GM12878 (cell line): ENCODE data around the gene CDC45. TPM values are rescaled to one million over a fixed set of nuclear protein-coding genes. Genes with fewer than 3 reads are reported as not detected.
A peak's percentile ranks its signal among the peaks of the same experiment; 100 is the strongest.

ENCODE experiments used
- BCL11A ChIP-seq: IDR thresholded peaks from 2 replicates; pipeline ENCODE4 v1.6.1; 2011; ENCODE audit warnings: low read depth, low read length
- E4F1 ChIP-seq: fragments of 450-650 bp; IDR thresholded peaks from 2 replicates; pipeline ENCODE4 v1.6.1; 2018; ENCODE audit warnings: borderline replicate concordance, mild to moderate bottlenecking; ENCODE audit not compliant: partially characterized antibody
- ESRRA ChIP-seq: IDR thresholded peaks from 2 replicates; pipeline ENCODE4 v1.6.1; 2012; ENCODE audit warnings: mild to moderate bottlenecking, low read length, improper control_type of control experiment
- ETV6 ChIP-seq, 2 experiments: fragments of 450-650 bp in 1 of 2; IDR thresholded peaks in 1 of 2; conservative IDR thresholded peaks in 1 of 2; 2 replicates each; pipeline ENCODE4 v1.6.1; 2014; ENCODE audit warnings: antibody characterized with exemption in 1 of 2, borderline replicate concordance in 1 of 2, low read depth in 1 of 2, mild to moderate bottlenecking in 1 of 2, moderate library complexity in 1 of 2
- IKZF2 ChIP-seq, 2 experiments: fragments of 450-650 bp; IDR thresholded peaks; 2 replicates each; pipeline ENCODE4 v1.6.1; 2017; ENCODE audit warnings: mild to moderate bottlenecking in 2 of 2, moderate library complexity in 2 of 2
- JUNB ChIP-seq: IDR thresholded peaks from 2 replicates; pipeline ENCODE4 v1.6.1; 2016; ENCODE audit warnings: antibody characterized with exemption, mild to moderate bottlenecking
- MAX ChIP-seq: IDR thresholded peaks from 2 replicates; pipeline ENCODE4 v1.6.1; 2012; ENCODE audit warnings: low read depth, low read length, improper control_type of control experiment
- PRDM15 ChIP-seq: fragments of 450-650 bp; formaldehyde crosslinking; IDR thresholded peaks from 2 replicates; pipeline ENCODE4 v1.4.0; 2020; ENCODE audit warnings: mild to moderate bottlenecking, moderate library complexity
- SIN3A ChIP-seq: IDR thresholded peaks from 2 replicates; pipeline ENCODE4 v1.6.1; 2012; ENCODE audit warnings: low read depth, low read length, improper control_type of control experiment
- SREBF2 ChIP-seq: IDR thresholded peaks from 2 replicates; pipeline ENCODE4 v1.6.1; 2012; ENCODE audit warnings: mild to moderate bottlenecking, low read length
- SUPT20H ChIP-seq: IDR thresholded peaks from 2 replicates; pipeline ENCODE4 v1.6.1; 2011; ENCODE audit warnings: low read depth, mild to moderate bottlenecking, low read length, moderate library complexity, borderline replicate concordance; ENCODE audit not compliant: control insufficient read depth
- TCF3 ChIP-seq: IDR thresholded peaks from 2 replicates; pipeline ENCODE4 v1.6.1; 2012; ENCODE audit warnings: low read depth, mild to moderate bottlenecking, low read length, borderline replicate concordance; ENCODE audit not compliant: insufficient read depth
- ZNF207 ChIP-seq: fragments of 450-650 bp; IDR thresholded peaks from 2 replicates; pipeline ENCODE4 v1.6.1; 2014; ENCODE audit warnings: antibody characterized with exemption, mild to moderate bottlenecking, borderline replicate concordance
- ZNF24 ChIP-seq: fragments of 450-650 bp; IDR thresholded peaks from 2 replicates; pipeline ENCODE4 v1.6.1; 2017; ENCODE audit warnings: antibody characterized with exemption, mild to moderate bottlenecking
- polyA plus RNA-seq, 11 experiments: library from polyadenylated mRNA; depleted of rRNA in 4 of 11; unstranded in 6 of 11; stranded (reverse) in 5 of 11; fragments of >200 nt; fragmentation: Nextera tagmentation in 4 of 11; fragmentation: Illumina TruSeq in 1 of 11; extraction: Ambion mirVana in 4 of 11; extraction: Trizol in 1 of 11; gene quantifications; 1 replicate in 1 of 11; 2 replicates in 10 of 11; pipeline versions ENCODE4 v1.2.1 to v1.2.3, GENCODE V29; 2011 to 2016; ENCODE audit warnings: inconsistent platforms in 2 of 11, missing spikeins in 2 of 11, low read depth in 1 of 11
- total RNA-seq, 4 experiments: library from RNA; depleted of rRNA in 3 of 4; stranded (reverse); fragments of >200 nt in 3 of 4; fragmentation: Illumina TruSeq in 1 of 4; extraction: Trizol in 1 of 4; gene quantifications; 2 replicates each; pipeline versions ENCODE4 v1.2.1 to v1.2.3, GENCODE V29; 2013 to 2021
- TF ChIP-seq, protein P1 (sequence below): fragments of 450-650 bp; IDR thresholded peaks from 2 replicates; pipeline ENCODE4 v1.6.1; 2017; ENCODE audit warnings: antibody characterized with exemption, mild to moderate bottlenecking, moderate library complexity
- TF ChIP-seq, protein P2 (sequence below): IDR thresholded peaks from 2 replicates; pipeline ENCODE4 v1.6.1; 2011; ENCODE audit warnings: borderline replicate concordance, low read depth, mild to moderate bottlenecking, moderate library complexity, mixed read lengths, low read length; ENCODE audit not compliant: insufficient read depth; ENCODE audit errors: extremely low read length

The CDC45 gene
- total and polyA plus RNA-seq, 10 of the 15 experiments (the other 5 are each of a cell fraction or from before 2014, with no cell fraction given) = 40.8 to 88.5 (median 54.2) TPM

DNA sequence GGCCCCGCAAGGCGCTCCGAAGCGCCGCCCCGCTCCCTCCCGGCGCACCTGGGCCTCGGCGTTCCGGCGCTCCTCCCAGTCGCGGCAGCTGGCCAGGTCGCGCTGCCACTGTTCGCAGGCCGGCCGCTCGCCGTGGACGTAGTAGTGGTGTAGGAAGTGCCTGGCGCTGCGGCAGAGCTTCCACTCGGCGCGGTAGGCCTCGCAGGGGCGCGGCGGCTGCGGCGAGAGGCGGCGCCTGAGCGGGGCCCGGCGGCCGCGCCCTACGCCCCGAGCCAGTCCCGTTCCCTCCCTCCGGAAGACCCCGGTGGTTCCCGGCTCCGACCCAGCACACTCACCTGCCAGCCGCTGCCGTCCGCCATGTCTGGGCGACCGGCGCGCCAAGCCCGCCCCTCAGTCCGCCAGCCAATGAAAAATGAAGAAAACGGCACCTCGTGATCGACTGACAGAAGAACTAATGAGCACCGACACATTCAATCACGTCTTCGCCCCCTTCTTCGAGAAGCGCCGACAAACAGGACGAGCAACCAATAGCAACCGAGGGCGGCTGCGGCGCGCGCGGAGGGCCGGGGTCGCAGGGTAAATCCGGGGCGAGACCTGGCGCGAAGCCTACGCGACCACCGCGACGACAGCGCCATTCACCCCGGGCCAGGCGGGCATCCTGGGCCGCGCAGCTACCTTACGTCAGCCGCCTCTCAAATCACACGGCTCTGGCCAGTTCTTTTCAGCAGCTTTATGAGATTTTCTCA lies 32.2 kb upstream of the CDC45 start, which contains the start of gene C22orf39 (continued):
- TF ChIP-seq PRDM15 (CRISPR knock-in tag) (no peak), ESRRA (no peak), ZNF207 (peak; percentile 37; the same call in 1 of the 2 replicates), E4F1 (no peak), ETV6 (conservative IDR thresholded peaks at IDR 0.05 in 1 of 2, IDR thresholded peaks at IDR 0.05 in 1 of 2; ENCODE audit: borderline replicate concordance in 1 of 2, low read depth in 1 of 2) (no peak), IKZF2 (IDR thresholded peaks at IDR 0.05) (no peak), JUNB (no peak), MAX (no peak; the same call in 1 of the 2 replicates), ZNF24 (0 out of 2 replicates have a peak, but pooled peaks have one; percentile 36), SIN3A (0 out of 2 replicates have a peak, but pooled peaks have one; percentile 42), TCF3 (0 out of 2 replicates have a peak, but pooled peaks have one; percentile 35), SREBF2 (no peak), SUPT20H (no peak), BCL11A (no peak)
- TF ChIP-seq, protein P1, sequence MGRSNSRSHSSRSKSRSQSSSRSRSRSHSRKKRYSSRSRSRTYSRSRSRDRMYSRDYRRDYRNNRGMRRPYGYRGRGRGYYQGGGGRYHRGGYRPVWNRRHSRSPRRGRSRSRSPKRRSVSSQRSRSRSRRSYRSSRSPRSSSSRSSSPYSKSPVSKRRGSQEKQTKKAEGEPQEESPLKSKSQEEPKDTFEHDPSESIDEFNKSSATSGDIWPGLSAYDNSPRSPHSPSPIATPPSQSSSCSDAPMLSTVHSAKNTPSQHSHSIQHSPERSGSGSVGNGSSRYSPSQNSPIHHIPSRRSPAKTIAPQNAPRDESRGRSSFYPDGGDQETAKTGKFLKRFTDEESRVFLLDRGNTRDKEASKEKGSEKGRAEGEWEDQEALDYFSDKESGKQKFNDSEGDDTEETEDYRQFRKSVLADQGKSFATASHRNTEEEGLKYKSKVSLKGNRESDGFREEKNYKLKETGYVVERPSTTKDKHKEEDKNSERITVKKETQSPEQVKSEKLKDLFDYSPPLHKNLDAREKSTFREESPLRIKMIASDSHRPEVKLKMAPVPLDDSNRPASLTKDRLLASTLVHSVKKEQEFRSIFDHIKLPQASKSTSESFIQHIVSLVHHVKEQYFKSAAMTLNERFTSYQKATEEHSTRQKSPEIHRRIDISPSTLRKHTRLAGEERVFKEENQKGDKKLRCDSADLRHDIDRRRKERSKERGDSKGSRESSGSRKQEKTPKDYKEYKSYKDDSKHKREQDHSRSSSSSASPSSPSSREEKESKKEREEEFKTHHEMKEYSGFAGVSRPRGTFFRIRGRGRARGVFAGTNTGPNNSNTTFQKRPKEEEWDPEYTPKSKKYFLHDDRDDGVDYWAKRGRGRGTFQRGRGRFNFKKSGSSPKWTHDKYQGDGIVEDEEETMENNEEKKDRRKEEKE = no peak
- TF ChIP-seq, protein P2, sequence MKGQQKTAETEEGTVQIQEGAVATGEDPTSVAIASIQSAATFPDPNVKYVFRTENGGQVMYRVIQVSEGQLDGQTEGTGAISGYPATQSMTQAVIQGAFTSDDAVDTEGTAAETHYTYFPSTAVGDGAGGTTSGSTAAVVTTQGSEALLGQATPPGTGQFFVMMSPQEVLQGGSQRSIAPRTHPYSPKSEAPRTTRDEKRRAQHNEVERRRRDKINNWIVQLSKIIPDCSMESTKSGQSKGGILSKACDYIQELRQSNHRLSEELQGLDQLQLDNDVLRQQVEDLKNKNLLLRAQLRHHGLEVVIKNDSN = peak; percentile 70
